Testis (tissue), 2 donors: ENCODE data around the gene SERPINA10.
"Not testable (repeated sequence)": the region's sequence is repeated elsewhere in the genome, so short reads cannot be mapped to it uniquely, and the experiment has no call there.

Experiments
- POLR2A ChIP-seq: fragments of 450-650 bp; IDR thresholded peaks from one replicate; pipeline ENCODE4 v1.6.1; 2017; ENCODE audit warnings: antibody characterized with exemption, mild to moderate bottlenecking, moderate library complexity
- TF ChIP-seq, protein P1 (sequence below), 3 experiments: fragments of 450-650 bp in 2 of 3; fragments of 200-600 bp in 1 of 3; sonication (generic) in 1 of 3; IDR thresholded peaks; one replicate each; pipeline ENCODE4 v1.5.1; 2016 to 2019; ENCODE audit warnings: antibody characterized with exemption in 3 of 3, mild to moderate bottlenecking in 2 of 3, moderate library complexity in 1 of 3

DNA sequence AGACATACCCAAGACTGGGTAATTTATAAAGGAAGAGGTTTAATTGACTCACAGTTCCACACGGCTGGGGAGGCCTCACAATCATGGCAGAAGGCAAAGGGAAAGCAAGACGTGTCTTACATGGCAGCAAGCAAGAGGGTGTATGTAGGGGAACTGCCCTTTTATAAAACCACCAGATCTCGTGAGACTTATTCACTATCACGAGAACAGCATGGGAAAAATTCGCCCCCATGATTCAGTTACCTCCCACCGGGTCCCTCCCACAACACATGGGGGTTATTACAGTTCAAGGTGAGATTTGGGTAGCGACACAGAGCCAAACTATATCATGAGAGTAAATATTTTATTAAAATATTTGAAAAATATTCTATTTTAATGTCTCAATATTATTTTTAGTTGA, 24.5 kb downstream of the SERPINA10 start:
- TF ChIP-seq, protein P1, sequence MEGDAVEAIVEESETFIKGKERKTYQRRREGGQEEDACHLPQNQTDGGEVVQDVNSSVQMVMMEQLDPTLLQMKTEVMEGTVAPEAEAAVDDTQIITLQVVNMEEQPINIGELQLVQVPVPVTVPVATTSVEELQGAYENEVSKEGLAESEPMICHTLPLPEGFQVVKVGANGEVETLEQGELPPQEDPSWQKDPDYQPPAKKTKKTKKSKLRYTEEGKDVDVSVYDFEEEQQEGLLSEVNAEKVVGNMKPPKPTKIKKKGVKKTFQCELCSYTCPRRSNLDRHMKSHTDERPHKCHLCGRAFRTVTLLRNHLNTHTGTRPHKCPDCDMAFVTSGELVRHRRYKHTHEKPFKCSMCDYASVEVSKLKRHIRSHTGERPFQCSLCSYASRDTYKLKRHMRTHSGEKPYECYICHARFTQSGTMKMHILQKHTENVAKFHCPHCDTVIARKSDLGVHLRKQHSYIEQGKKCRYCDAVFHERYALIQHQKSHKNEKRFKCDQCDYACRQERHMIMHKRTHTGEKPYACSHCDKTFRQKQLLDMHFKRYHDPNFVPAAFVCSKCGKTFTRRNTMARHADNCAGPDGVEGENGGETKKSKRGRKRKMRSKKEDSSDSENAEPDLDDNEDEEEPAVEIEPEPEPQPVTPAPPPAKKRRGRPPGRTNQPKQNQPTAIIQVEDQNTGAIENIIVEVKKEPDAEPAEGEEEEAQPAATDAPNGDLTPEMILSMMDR (IDR thresholded peaks at IDR 0.05) = not testable (repeated sequence)
- TF ChIP-seq POLR2A = not testable (repeated sequence)
